Neutrophil (primary cell): ENCODE results near the gene PIEZO1.

Experiments used
- H3K27ac ChIP-seq: fragments of 200-600 bp; sonication (generic); 2 replicates; pipeline ENCODE4 v1.5.1; 2016; ENCODE audit warnings: mild to moderate bottlenecking, moderate library complexity
- H3K27me3 ChIP-seq: fragments of 200-600 bp; sonication (generic); 2 replicates; pipeline ENCODE4 v1.6.0; 2016; ENCODE audit warnings: mild to moderate bottlenecking
- H3K36me3 ChIP-seq: fragments of 200-600 bp; sonication (generic); 2 replicates; pipeline ENCODE4 v1.5.1; 2017
- H3K4me1 ChIP-seq, 2 experiments: fragments of 200-600 bp in 1 of 2; sonication (generic) in 1 of 2; 1 replicate in 1 of 2; 2 replicates in 1 of 2; pipeline versions ENCODE4 v1.5.1 to v1.6.1; 2013 to 2016; ENCODE audit warnings: low read depth in 1 of 2, low read length in 1 of 2, mild to moderate bottlenecking in 1 of 2, moderate library complexity in 1 of 2; ENCODE audit not compliant: control insufficient read depth in 1 of 2, insufficient read depth in 1 of 2
- H3K4me3 ChIP-seq, 2 experiments: fragments of 200-600 bp in 1 of 2; sonication (generic) in 1 of 2; 1 replicate in 1 of 2; 2 replicates in 1 of 2; pipeline ENCODE4 v1.5.1; 2013 to 2016; ENCODE audit warnings: low read depth in 1 of 2, low read length in 1 of 2, mild to moderate bottlenecking in 1 of 2, moderate library complexity in 1 of 2
- H3K9me3 ChIP-seq: fragments of 200-600 bp; sonication (generic); 2 replicates; pipeline ENCODE4 v1.5.1; 2016
- CTCF ChIP-seq: fragments of 200-600 bp; sonication (generic); IDR thresholded peaks from 2 replicates; pipeline ENCODE4 v1.5.1; 2016; ENCODE audit warnings: antibody characterized with exemption

The PIEZO1 gene

GRCh38 chr16:88785106-88785924, at the start of gene PIEZO1:
PIEZO1 (minus strand) TSS chr16:88785220; CDS start chr16:88784964, 256 bp downstream.
- H3K36me3 ChIP-seq, result no peaks in the 10 kb centered on the region
- H3K4me1 ChIP-seq, result peaks cover 48 to 57% of the 10 kb centered on the region in 2 experiments
- TF ChIP-seq CTCF, result peak; percentile 88

GRCh38 chr16:88834670-88835069, 49.6 kb upstream of the PIEZO1 start:
- no peak overlapping the region for H3K4me3 ChIP-seq
- peaks cover 15 to 17% of the 10 kb centered on the region in 2 experiments for H3K4me1 ChIP-seq
- H3K27ac ChIP-seq, result no peak overlapping the region
- H3K27me3 ChIP-seq, result no peaks in the 10 kb centered on the region
- TF ChIP-seq CTCF, result no peak
- peaks cover 90% of the 10 kb centered on the region for H3K36me3 ChIP-seq
- H3K9me3 ChIP-seq, result no peaks in the 10 kb centered on the region

More at GRCh38 chr16:88785106-88785924, at the start of gene PIEZO1:
- Histone ChIP-seq H3K9me3 (no peaks in the 10 kb centered on the region), H3K27me3 (peaks cover 14% of the 10 kb centered on the region), H3K4me3 (peak within 1 kb of the TSS; percentile 69 to 74), H3K27ac (peak within 1 kb of the TSS; percentile 62)

- peaks cover 90% of the 10 kb centered on the region for H3K36me3 ChIP-seq
- peaks cover 0 to 2% of the 10 kb centered on the region in 2 experiments for H3K4me1 ChIP-seq
- H3K27me3 ChIP-seq, result no peaks in the 10 kb centered on the region
- H3K9me3 ChIP-seq, result no peaks in the 10 kb centered on the region
- no peak overlapping the region for H3K27ac ChIP-seq
- no peak for TF ChIP-seq CTCF
- no peak overlapping the region for H3K4me3 ChIP-seq
These were observed 48.1 kb upstream of the PIEZO1 start for GRCh38 chr16:88833086-88833485.

- H3K27me3 ChIP-seq, result no peaks in the 10 kb centered on the region
- TF ChIP-seq CTCF, result no peak
- no peak overlapping the region for H3K27ac ChIP-seq
- H3K36me3 ChIP-seq, result peaks cover 90% of the 10 kb centered on the region
- no peak overlapping the region for H3K4me3 ChIP-seq
- no peaks in the 10 kb centered on the region for H3K4me1 ChIP-seq
- no peaks in the 10 kb centered on the region for H3K9me3 ChIP-seq
These were observed 46.8 kb upstream of the PIEZO1 start for GRCh38 chr16:88831838-88832237.

- TF ChIP-seq CTCF, result no peak
- Histone ChIP-seq H3K27ac (no peak overlapping the region), H3K4me1 (no peaks in the 10 kb centered on the region), H3K4me3 (no peak overlapping the region), H3K36me3 (peaks cover 90% of the 10 kb centered on the region), H3K9me3 (no peaks in the 10 kb centered on the region), H3K27me3 (no peaks in the 10 kb centered on the region)
These were observed 45.8 kb upstream of the PIEZO1 start for GRCh38 chr16:88830783-88831182.
